ENCODE data around the gene EEPD1. TPM values are rescaled to one million over a fixed set of nuclear protein-coding genes. Genes with fewer than 3 reads are reported as not detected.
"Not testable (repeated sequence)": the region's sequence is repeated elsewhere in the genome, so short reads cannot be mapped to it uniquely, and the experiment has no call there.

EEPD1 gene
- total RNA-seq, 1 donor from 2014 or later = 27.8 TPM

GRCh38 chr7:36217211-36217960 lies 64.3 kb downstream of the EEPD1 start:
- no peak for DNase-seq

- DNase-seq = no peak
Observed at GRCh38 chr7:36217961-36218284, 64.9 kb downstream of the EEPD1 start.

GRCh38 chr7:36219429-36219828 lies 66.4 kb downstream of the EEPD1 start:
- DNase-seq = no peak

- no peak for DNase-seq
Observed at GRCh38 chr7:36223851-36224250, 70.8 kb downstream of the EEPD1 start.

GRCh38 chr7:36224934-36225858 lies 72.1 kb downstream of the EEPD1 start:
- DNase-seq = no peak

DNA sequence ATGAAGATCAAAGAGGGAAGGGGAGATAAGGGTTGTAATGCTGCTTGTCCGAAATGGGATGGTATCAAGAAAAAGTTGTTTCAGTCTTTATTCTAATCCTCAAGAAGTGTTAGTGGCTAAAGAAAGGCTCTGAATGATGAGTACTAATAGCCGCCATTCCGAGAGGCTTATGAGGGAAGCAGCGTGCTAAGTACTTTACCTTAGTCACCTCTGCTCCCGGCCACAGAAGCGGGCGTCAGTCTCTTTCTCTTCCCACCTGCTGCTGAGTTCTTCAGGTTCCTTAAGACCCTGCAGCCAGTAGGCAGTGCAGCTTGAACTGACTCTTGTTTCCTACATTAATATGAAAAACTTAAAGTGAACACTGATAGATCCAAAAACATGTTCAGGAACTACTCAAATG lies 73.1 kb downstream of the EEPD1 start:
- no peak for DNase-seq

GRCh38 chr7:36227223-36227622 lies 74.2 kb downstream of the EEPD1 start:
- no peak for DNase-seq

GRCh38 chr7:36228039-36228438 lies 75.0 kb downstream of the EEPD1 start:
- no peak for DNase-seq

GRCh38 chr7:36231406-36231805 lies 78.4 kb downstream of the EEPD1 start:
- DNase-seq = no peak

DNA sequence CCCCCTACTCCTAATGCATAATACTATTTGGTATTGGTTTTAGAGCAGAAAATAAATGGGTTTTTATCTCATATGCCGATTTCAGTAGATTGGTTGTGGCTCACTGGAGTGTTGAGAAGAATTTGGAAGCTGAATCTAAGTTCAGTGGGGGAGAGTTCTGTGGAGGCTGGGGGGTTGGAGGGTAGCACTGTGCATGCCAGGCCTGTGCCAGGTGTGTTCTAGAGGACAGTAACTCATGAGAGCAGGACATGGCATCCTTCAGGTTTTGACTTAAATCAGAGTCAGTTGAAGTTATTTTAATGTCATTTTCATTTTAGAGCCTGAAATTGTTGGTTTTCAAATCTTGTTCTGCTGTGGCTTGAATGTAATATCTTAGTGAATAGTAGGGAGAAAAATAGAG lies 79.5 kb downstream of the EEPD1 start:
- no peak for DNase-seq

DNA sequence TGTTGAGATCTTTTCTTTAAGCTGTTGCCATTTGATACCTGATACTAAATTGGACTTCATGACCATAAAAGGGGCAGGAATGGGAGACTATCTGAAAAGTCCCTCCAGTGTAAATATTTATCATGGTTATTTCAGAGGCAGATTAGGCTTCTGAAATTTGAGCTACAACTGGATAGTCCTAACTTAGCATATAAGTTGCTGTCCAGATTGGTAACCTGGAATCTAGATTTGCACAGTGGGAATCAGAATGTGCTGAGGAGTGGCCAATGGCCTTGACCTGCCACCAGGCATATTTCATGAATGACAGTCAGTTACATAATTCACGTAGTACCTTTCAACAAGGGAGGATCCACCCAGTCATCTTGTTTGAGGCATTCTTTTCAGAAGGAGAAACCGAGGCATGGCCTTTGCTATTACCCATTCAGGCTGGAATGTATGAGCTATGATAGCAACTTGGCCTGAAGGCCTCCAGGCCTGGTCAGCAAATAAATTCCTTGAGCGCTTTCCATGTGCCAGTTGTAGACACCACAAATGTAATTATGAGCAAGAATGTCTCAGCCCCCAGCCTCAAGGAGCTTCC lies 80.0 kb downstream of the EEPD1 start:
- DNase-seq = no peak

GRCh38 chr7:36236073-36236472 lies 83.0 kb downstream of the EEPD1 start:
- DNase-seq = no peak

DNA sequence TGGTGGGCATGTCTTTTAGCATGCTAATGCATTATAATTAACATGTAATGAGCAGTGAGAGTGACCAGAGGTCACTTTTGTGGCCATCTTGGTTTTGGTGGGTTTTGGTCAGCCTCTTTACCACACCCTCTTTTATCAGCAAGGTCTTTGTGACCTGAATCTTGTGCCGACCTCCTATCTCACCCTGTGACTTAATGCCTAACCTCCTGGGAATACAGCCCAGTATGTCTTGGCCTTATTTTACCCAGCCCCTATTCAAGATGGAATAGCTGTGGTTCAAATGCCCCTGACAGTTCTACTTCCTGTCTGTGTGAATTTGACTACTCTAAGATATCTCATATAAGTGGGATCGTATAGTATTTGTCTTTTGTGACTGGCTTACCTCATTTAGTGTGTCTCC lies 85.1 kb downstream of the EEPD1 start:
- DNase-seq = no peak

DNA sequence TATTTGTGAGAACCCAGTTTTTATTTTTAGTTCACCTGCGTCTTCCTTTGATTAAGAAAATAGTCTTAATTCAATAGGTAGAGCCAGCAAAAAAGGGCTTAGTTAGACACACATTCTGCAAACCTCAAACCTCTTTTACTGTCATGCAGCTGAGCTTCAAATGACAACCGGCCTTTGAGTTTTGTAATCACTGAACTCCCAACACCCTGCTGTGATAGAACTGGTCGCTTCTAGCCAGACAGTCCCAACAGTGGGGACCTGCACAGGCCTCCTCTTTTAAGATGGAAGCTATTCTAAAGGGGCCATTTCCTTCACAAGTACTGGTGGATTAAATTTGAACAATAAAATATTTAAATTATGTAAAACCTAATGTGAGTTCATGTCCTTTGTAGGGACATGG lies 90.3 kb downstream of the EEPD1 start:
- DNase-seq = not testable (repeated sequence)

DNA sequence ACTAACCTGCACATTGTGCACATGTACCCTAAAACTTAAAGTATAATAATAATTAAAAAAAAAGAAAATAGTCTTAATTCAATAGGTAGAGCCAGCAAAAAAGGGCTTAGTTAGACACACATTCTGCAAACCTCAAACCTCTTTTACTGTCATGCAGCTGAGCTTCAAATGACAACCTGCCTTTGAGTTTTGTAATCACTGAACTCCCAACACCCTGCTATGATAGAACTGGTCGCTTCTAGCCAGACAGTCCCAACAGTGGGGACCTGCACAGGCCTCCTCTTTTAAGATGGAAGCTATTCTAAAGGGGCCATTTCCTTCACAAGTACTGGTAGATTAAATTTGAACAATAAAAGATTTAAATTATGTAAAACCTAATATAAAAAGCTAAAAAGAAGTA lies 90.9 kb downstream of the EEPD1 start:
- DNase-seq = not testable (repeated sequence)

- no peak for DNase-seq
Observed at GRCh38 chr7:36244429-36244828, 91.4 kb downstream of the EEPD1 start.

DNA sequence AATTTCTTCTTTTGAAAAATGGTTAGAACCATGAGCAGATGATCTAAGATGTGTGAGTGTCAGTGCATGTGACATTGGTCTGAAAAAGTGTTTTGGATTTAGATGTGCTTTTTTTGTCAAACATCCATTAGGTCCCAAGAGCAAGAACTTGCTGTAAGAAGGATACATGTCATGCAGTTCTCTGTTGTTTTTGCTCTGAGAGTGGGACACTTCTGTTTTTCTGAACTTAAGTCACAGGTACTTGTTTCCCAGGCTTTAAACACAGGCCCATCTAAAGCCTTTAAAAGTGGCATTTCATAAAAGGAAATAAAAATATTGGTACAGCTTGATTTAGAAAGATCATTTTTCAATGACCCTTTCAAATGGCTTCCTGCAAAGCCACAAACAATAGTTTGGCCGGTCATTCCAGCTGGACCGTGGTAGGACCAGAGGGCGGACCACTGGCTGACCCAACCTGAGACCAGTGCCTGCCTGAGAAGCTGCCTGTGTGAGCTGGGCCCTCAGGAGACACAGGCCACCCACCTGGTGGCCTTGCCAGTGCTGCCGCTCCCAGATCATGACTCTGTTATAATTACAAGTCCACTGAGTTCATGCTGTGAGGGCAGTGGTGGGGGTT lies 92.7 kb downstream of the EEPD1 start:
- DNase-seq = no peak

DNA sequence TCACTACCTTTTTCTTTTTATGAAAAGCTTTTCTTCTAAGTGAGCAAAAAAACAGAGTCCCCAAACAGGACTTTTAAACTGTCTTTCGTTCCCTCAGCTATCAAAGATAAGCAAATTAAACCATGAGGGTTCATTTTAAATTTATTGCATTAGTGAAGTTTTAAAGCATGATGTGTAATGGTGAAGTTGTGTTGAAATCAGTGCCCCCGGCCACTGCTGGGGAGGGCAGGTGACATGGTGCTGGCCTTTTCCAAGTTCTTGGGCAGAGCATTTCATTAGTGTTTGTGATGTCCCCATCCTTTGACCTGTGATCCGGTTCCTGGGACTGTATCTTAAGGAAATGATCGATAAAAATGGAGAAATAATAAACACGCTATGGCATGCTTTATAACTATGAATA lies 96.0 kb downstream of the EEPD1 start:
- DNase-seq = no peak

DNA sequence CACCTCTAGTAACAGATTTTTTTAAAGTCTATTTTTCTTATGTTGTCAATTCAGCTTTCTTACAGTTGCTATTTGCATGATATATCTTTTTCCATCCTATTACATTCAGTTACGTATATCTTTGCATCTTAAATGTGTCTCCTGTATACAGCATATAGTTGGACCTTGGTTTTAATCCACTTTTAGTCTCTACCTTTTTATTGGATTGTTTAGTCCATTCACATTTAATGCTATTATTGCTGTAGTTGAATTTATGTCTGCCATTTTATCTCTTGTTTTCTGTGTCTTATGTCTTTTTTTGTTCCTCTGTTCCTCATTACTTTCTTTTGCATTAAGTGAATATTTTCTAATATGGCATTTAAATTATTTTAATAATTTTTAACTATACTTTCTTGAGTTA lies 100.6 kb downstream of the EEPD1 start:
- no peak for DNase-seq

GRCh38 chr7:36258510-36259259 lies 105.6 kb downstream of the EEPD1 start:
- peak; percentile 22 for DNase-seq

DNA sequence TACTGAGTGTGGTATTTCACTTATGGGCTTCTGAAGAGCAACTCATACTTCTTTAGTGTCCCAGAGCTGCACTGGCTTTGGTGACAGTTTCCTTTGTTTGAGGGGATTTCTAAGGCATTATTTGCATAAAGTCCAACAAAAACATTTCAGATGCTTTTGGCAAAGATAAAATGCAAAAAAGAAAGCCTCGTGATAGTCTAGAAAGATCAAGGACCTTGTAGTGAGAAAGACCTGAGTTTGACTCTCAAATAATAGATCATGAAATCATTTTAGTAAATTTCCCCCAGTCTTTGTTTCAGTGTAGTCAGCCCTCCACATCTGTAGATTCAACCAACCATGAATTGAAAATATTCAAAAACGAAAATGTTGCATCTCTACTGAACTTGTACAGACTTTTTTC lies 107.4 kb downstream of the EEPD1 start:
- no peak for DNase-seq
